ENCODE data around the gene GNB1L.

DNA sequence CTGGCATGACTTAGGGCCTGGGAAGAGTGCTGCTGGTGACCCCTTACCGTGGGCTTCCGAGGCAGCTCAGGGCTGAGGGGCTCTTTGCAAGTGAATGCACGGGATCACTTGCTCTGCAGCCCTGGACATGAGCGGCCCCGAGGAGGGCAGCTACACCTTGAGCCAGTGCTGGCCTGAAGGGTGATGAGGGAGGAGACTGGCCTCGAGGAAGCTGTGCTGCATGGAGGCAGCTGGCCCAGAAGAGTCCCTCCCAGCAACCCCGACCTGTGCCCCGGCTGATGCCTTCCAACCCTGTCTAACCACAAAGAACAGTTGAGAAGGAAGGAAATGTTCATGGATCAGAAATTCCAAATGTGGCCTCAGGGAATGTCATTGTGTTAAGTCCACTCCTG lies 48.9 kb downstream of the GNB1L start:
- TF ChIP-seq, protein P1, sequence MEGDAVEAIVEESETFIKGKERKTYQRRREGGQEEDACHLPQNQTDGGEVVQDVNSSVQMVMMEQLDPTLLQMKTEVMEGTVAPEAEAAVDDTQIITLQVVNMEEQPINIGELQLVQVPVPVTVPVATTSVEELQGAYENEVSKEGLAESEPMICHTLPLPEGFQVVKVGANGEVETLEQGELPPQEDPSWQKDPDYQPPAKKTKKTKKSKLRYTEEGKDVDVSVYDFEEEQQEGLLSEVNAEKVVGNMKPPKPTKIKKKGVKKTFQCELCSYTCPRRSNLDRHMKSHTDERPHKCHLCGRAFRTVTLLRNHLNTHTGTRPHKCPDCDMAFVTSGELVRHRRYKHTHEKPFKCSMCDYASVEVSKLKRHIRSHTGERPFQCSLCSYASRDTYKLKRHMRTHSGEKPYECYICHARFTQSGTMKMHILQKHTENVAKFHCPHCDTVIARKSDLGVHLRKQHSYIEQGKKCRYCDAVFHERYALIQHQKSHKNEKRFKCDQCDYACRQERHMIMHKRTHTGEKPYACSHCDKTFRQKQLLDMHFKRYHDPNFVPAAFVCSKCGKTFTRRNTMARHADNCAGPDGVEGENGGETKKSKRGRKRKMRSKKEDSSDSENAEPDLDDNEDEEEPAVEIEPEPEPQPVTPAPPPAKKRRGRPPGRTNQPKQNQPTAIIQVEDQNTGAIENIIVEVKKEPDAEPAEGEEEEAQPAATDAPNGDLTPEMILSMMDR (IDR thresholded peaks at IDR 0.05) = no peak
- no peak for TF ChIP-seq POLR2A (IDR thresholded peaks at IDR 0.05)
